Adipocyte (in vitro differentiated cells): ENCODE data around the gene CRB1.

Experiments used
- DNase-seq: peaks from one replicate; pipeline ENCODE4 v3.0.0-alpha.2; 2015; ENCODE audit warnings: low read depth
- H3K27me3 ChIP-seq: replicated peaks from 2 replicates; pipeline ENCODE4 v1.7.0; 2013; ENCODE audit warnings: mild to moderate bottlenecking, low read length, moderate library complexity; ENCODE audit not compliant: control insufficient read depth, insufficient read depth
- H3K36me3 ChIP-seq: 2 replicates; pipeline ENCODE4 v1.7.0; 2013; ENCODE audit warnings: low read length, mild to moderate bottlenecking, moderate library complexity; ENCODE audit not compliant: control insufficient read depth, insufficient read depth, severe bottlenecking
- H3K4me1 ChIP-seq: 2 replicates; pipeline ENCODE4 v1.7.0; 2013; ENCODE audit warnings: mild to moderate bottlenecking, low read length, moderate library complexity; ENCODE audit not compliant: control insufficient read depth, insufficient read depth
- H3K4me3 ChIP-seq: 2 replicates; pipeline ENCODE4 v1.7.0; 2013; ENCODE audit warnings: mild to moderate bottlenecking, low read length, moderate library complexity
- H3K9ac ChIP-seq: 2 replicates; pipeline ENCODE4 v1.7.0; 2013; ENCODE audit warnings: mild to moderate bottlenecking, low read length, moderate library complexity
- H3K9me3 ChIP-seq: 2 replicates; pipeline ENCODE4 v1.7.0; 2013; ENCODE audit warnings: mild to moderate bottlenecking, low read length, moderate library complexity; ENCODE audit not compliant: control insufficient read depth

CRB1 gene

GRCh38 chr1:197510691-197511378 lies 242.8 kb downstream of the CRB1 start:
- DNase-seq = no peak
- H3K9me3 ChIP-seq = no peaks in the 10 kb centered on the region
- no peak overlapping the region for H3K4me3 ChIP-seq
- H3K36me3 ChIP-seq = peaks cover 8% of the 10 kb centered on the region
- no peak overlapping the region for H3K9ac ChIP-seq
- no peaks in the 10 kb centered on the region for H3K27me3 ChIP-seq
- no peaks in the 10 kb centered on the region for H3K4me1 ChIP-seq

- Histone ChIP-seq H3K4me3 (no peak overlapping the region), H3K36me3 (peaks cover 2% of the 10 kb centered on the region), H3K4me1 (no peaks in the 10 kb centered on the region), H3K9ac (no peak overlapping the region), H3K27me3 (no peaks in the 10 kb centered on the region), H3K9me3 (no peaks in the 10 kb centered on the region)
- no peak for DNase-seq
Observed at GRCh38 chr1:197515421-197515820, 247.4 kb downstream of the CRB1 start.

- H3K4me3 ChIP-seq = no peak overlapping the region
- H3K27me3 ChIP-seq = no peaks in the 10 kb centered on the region
- DNase-seq = peak; percentile 53
- no peak overlapping the region for H3K9ac ChIP-seq
- no peaks in the 10 kb centered on the region for H3K9me3 ChIP-seq
- H3K36me3 ChIP-seq = no peaks in the 10 kb centered on the region
- H3K4me1 ChIP-seq = peaks cover 12% of the 10 kb centered on the region
Observed at GRCh38 chr1:197519741-197520334, 251.8 kb downstream of the CRB1 start.

GRCh38 chr1:197521118-197521739 lies 253.2 kb downstream of the CRB1 start:
- Histone ChIP-seq H3K27me3 (no peaks in the 10 kb centered on the region), H3K4me3 (no peak overlapping the region), H3K9me3 (no peaks in the 10 kb centered on the region), H3K4me1 (peaks cover 12% of the 10 kb centered on the region), H3K9ac (no peak overlapping the region), H3K36me3 (no peaks in the 10 kb centered on the region)
- DNase-seq = peak; percentile 77

GRCh38 chr1:197526736-197527371 lies 258.8 kb downstream of the CRB1 start:
- peak; percentile 85 for DNase-seq
- Histone ChIP-seq H3K27me3 (no peaks in the 10 kb centered on the region), H3K4me1 (peaks cover 5% of the 10 kb centered on the region), H3K9me3 (no peaks in the 10 kb centered on the region), H3K9ac (no peak overlapping the region), H3K36me3 (no peaks in the 10 kb centered on the region), H3K4me3 (no peak overlapping the region)
